Peyer's patch (tissue), 4 donors: Measurements from ENCODE around the gene LEMD2.

Source experiments
- POLR2A ChIP-seq, 2 donors: fragments of 450-650 bp; IDR thresholded peaks; one replicate each; pipeline ENCODE4 v1.5.1; 2017; ENCODE audit warnings: antibody characterized with exemption in 2 of 2, mild to moderate bottlenecking in 2 of 2, moderate library complexity in 2 of 2
- TF ChIP-seq, protein P1 (sequence below), 6 experiments: fragments of 450-650 bp in 4 of 6; fragments of 200-600 bp in 2 of 6; sonication (generic) in 1 of 6; IDR thresholded peaks; one replicate each; pipeline ENCODE4 v1.5.1; 2017 to 2019; ENCODE audit warnings: antibody characterized with exemption in 6 of 6, mild to moderate bottlenecking in 3 of 6, moderate library complexity in 1 of 6

DNA sequence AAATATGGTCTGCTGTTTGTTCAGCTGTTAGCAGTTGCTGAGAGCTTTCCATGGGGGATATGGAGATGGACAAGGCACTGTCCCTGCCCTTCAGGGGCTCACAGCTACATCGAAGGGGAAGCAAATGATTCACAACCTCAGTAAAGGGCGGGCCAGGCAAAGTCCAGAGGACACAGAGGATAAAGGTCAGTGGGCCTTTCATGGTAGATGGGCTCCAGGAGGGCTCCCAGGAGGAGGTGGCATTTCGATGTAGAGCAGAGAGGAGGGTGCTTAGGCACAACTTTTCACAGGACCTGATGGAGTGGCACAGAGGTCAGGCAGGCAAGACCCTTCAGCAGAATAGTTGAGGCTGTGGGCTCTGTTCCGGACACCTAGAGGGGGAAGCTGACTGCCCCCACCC, 30.1 kb upstream of the LEMD2 start:
- TF ChIP-seq, protein P1, sequence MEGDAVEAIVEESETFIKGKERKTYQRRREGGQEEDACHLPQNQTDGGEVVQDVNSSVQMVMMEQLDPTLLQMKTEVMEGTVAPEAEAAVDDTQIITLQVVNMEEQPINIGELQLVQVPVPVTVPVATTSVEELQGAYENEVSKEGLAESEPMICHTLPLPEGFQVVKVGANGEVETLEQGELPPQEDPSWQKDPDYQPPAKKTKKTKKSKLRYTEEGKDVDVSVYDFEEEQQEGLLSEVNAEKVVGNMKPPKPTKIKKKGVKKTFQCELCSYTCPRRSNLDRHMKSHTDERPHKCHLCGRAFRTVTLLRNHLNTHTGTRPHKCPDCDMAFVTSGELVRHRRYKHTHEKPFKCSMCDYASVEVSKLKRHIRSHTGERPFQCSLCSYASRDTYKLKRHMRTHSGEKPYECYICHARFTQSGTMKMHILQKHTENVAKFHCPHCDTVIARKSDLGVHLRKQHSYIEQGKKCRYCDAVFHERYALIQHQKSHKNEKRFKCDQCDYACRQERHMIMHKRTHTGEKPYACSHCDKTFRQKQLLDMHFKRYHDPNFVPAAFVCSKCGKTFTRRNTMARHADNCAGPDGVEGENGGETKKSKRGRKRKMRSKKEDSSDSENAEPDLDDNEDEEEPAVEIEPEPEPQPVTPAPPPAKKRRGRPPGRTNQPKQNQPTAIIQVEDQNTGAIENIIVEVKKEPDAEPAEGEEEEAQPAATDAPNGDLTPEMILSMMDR (IDR thresholded peaks at IDR 0.05): no peak
- TF ChIP-seq POLR2A (IDR thresholded peaks at IDR 0.05): no peak
